Coronary artery (tissue), 2 donors: ENCODE measurements around the gene PLXNA1.
A peak's percentile ranks its signal among the peaks of the same experiment; 100 is the strongest.

Experiments used
- DNase-seq: peaks from one replicate; pipeline ENCODE4 v3.0.0-alpha.2; 2017; ENCODE audit warnings: low spot score
- H3K27ac ChIP-seq, 2 donors: fragments of 200-600 bp; sonication (generic); one replicate each; pipeline ENCODE4 v1.5.1; 2016 to 2019
- H3K4me3 ChIP-seq: fragments of 200-600 bp; sonication (generic); 2 replicates; pipeline ENCODE4 v1.5.1; 2016; ENCODE audit warnings: mild to moderate bottlenecking, moderate library complexity
- CTCF ChIP-seq: fragments of 200-600 bp; sonication (generic); IDR thresholded peaks from one replicate; pipeline ENCODE4 v1.5.1; 2019; ENCODE audit warnings: antibody characterized with exemption

The PLXNA1 gene

DNA sequence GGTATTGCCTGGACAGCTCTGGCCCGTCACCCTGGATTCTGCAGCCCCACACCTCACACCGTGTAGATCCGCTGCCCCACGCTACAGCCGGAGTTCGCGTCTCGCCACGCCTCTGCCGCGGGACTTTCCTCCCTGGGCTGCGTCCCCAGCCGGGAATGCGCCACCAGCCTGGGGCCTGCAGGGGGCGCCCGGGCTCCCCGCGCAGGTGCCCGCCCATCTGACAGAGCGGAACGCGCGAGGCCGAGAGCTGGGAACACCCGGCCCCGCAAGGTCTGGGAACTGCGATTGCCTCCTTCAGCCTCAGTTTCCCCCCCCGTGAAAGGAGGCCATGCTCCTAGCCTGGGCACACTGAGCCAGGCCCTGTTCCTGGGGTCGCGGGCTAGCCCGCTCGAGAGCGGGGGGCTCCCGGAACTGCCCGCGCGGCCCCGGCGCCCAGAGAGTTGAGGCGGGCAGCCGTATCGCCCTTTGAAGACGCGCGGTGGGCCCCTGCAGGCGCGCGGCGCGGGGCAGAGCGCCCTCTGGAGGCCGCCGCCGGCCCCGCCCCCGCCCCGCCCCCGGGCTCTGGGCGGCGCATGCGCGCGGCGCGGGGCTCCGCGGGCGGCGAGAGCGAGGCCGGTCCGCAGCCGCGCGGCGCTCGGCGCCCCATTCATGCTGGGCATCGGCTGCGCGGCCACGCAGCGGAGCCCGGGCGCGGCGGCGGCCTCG is at the start of gene PLXNA1:
PLXNA1 (plus strand) TSS at position 645 of the 705 bp plus-strand sequence. CDS start 5,479 bp downstream, outside the sequence.
- Histone ChIP-seq H3K27ac (peak within 1 kb of the TSS; percentile 51 to 94), H3K4me3 (peak within 1 kb of the TSS; percentile 90)
- peak; percentile 90 for TF ChIP-seq CTCF

DNA sequence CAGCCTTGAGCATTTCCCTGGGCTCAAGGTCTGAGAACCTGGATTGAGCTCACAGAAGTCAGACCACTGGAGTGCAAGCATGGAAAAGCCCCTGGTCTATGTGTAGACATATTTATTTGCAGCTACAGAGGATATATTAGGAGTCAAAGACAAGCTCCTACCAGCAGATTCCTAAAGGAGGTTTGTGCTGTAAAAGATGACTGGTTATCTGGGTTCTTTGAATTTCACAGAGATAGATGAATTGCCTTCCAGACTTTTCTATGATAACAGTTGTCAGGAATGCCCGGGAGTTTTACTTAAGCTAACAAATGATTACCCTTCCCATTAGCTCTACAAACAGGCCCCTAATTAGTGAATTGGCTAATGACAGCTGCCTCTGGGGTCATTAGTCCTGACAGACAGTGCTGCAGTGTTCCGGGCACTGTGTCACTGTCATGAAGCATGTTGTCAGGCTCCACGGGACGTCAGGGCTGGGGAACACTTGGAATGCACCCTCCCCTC is 48.8 kb upstream of the PLXNA1 start:
- H3K27ac ChIP-seq = no peak overlapping the region
- no peak overlapping the region for H3K4me3 ChIP-seq
- no peak for DNase-seq
- TF ChIP-seq CTCF = no peak

More for the DNA sequence above, at the start of gene PLXNA1:
- DNase-seq = peak; percentile 88

DNA sequence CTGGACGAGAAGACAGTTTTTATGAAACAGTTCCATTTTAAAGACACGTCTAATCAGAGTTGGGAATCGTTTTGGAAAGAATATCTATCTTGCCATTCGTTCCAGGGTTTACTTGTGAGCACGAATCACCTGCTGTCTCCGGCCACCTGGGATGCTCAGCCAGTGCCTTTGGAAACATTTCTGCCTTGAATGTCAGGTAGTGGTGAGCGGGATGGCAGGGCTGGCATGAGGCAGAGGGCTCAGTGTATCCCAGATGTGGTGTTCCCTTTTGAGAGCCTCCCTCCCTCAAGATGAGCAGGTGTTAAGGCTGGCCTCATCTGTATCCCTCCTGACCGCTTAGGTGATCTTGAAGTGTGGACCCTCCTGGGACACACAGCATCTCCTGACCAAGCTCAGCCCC is 47.9 kb upstream of the PLXNA1 start:
- Histone ChIP-seq H3K4me3 (no peak overlapping the region), H3K27ac (no peak overlapping the region)
- no peak for DNase-seq
- TF ChIP-seq CTCF = no peak

- no peak for TF ChIP-seq CTCF
- H3K27ac ChIP-seq = no peak overlapping the region
Measured at GRCh38 chr3:126935756-126936509, 47.0 kb upstream of the PLXNA1 start.

GRCh38 chr3:126936853-126937425 is 46.0 kb upstream of the PLXNA1 start:
- no peak overlapping the region for H3K4me3 ChIP-seq
- TF ChIP-seq CTCF = no peak
- no peak overlapping the region for H3K27ac ChIP-seq
- DNase-seq = no peak

More at GRCh38 chr3:126935756-126936509, 47.0 kb upstream of the PLXNA1 start:
- no peak for DNase-seq
- H3K4me3 ChIP-seq = no peak overlapping the region

DNA sequence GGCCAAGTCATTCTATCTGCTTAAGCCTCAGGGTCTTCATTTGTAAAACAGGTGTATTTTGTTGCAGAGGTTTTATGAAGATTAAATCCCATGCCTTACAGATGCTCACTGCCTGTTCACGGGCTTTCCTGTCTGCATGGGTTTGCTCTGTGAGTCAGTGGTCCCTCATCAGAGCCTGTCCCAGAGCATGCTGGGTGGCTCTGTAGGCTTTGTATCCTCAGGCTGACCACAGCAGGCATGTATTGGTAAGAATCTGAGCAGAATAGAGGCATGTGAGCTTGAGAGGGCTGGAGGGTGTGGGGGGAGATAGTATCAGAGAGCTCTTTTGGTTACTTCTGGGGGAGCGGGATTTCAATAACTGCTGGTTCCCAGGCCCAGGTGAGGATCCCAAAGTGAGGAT is 45.4 kb upstream of the PLXNA1 start:
- no peak overlapping the region for H3K27ac ChIP-seq
- no peak for DNase-seq
- TF ChIP-seq CTCF = no peak
- H3K4me3 ChIP-seq = no peak overlapping the region
